Measurements from ENCODE around the gene TMPRSS11B.

GRCh38 chr4:68228568-68228967, 16.9 kb downstream of the TMPRSS11B start:
- TF ChIP-seq CTCF (conservative IDR thresholded peaks at IDR 0.05; ENCODE audit: low read depth in 2 of 2) (no peak), EZH2 (IDR thresholded peaks at IDR 0.05; ENCODE audit: low read depth, unreplicated experiment) (no peak), REST (IDR thresholded peaks at IDR 0.05; ENCODE audit: unreplicated experiment) (no peak)

All from GM23338 (cell line).